ENCODE measurements around the gene A3GALT2.

GRCh38 chr1:33302325-33302724 lies 18.6 kb downstream of the A3GALT2 start:
- TF ChIP-seq SIN3A (IDR thresholded peaks at IDR 0.05; ENCODE audit: borderline replicate concordance, insufficient read depth, low read length) (no peak), POLR2AphosphoS5 (IDR thresholded peaks at IDR 0.05; ENCODE audit: low read depth, low read length) (no peak), REST (IDR thresholded peaks at IDR 0.05; ENCODE audit: insufficient read depth in 1 of 2, low read depth in 2 of 2, low read length in 2 of 2) (no peak)
